Smooth muscle cell (in vitro differentiated cells): Measurements from ENCODE around the gene PRMT9. TPM values are rescaled to one million over a fixed set of nuclear protein-coding genes. Genes with fewer than 3 reads are reported as not detected.

ENCODE experiments used
- DNase-seq: peaks from one replicate; lab custom pipeline; 2025; ENCODE audit not compliant: unreplicated experiment; lab: John Stamatoyannopoulos, UW
- H2AFZ ChIP-seq: fragments of 200-600 bp; sonication (generic); 2 replicates; pipeline ENCODE4 v1.6.0; 2016; ENCODE audit warnings: antibody characterized with exemption, low read depth, mild to moderate bottlenecking
- H3F3A ChIP-seq: fragments of 200-600 bp; sonication (generic); 2 replicates; pipeline ENCODE4 v1.6.0; 2017; ENCODE audit warnings: antibody characterized with exemption, low read depth
- H3K27ac ChIP-seq: fragments of 200-600 bp; sonication (generic); 2 replicates; pipeline ENCODE4 v1.5.1; 2016; ENCODE audit warnings: low read depth, mild to moderate bottlenecking
- H3K27me3 ChIP-seq: fragments of 200-600 bp; sonication (generic); 2 replicates; pipeline ENCODE4 v1.6.1; 2016; ENCODE audit warnings: low read depth, mild to moderate bottlenecking
- H3K36me3 ChIP-seq: fragments of 200-600 bp; sonication (generic); 2 replicates; pipeline ENCODE4 v1.5.1; 2016; ENCODE audit warnings: low read depth
- H3K4me1 ChIP-seq: fragments of 200-600 bp; sonication (generic); 2 replicates; pipeline ENCODE4 v1.5.1; 2016; ENCODE audit warnings: low read depth
- H3K4me2 ChIP-seq: fragments of 200-600 bp; sonication (generic); 2 replicates; pipeline ENCODE4 v1.6.0; 2016; ENCODE audit warnings: mild to moderate bottlenecking
- H3K4me3 ChIP-seq: fragments of 200-600 bp; sonication (generic); 2 replicates; pipeline ENCODE4 v1.5.1; 2016; ENCODE audit warnings: mild to moderate bottlenecking
- H3K79me2 ChIP-seq: fragments of 200-600 bp; sonication (generic); 2 replicates; pipeline ENCODE4 v1.6.0; 2016; ENCODE audit warnings: low read depth, mild to moderate bottlenecking
- H3K9ac ChIP-seq: fragments of 200-600 bp; sonication (generic); 2 replicates; pipeline ENCODE4 v1.6.0; 2016; ENCODE audit warnings: low read depth
- H3K9me3 ChIP-seq: fragments of 200-600 bp; sonication (generic); replicated peaks from 2 replicates; pipeline ENCODE4 v1.5.1; 2016; ENCODE audit warnings: low read depth
- H4K20me1 ChIP-seq: fragments of 200-600 bp; sonication (generic); 2 replicates; pipeline ENCODE4 v1.6.0; 2016; ENCODE audit warnings: low read depth
- CTCF ChIP-seq: fragments of 200-600 bp; sonication (generic); IDR thresholded peaks from 2 replicates; pipeline ENCODE4 v1.5.1; 2017; ENCODE audit warnings: borderline replicate concordance, mild to moderate bottlenecking, antibody characterized with exemption; ENCODE audit not compliant: insufficient read depth, poor library complexity, severe bottlenecking
- WGBS: methylation state at CpG from one replicate; pipeline ENCODE4 v1.1.7; 2016; ENCODE audit warnings: low lambda C conversion rate; 5-methylcytosine and 5-hydroxymethylcytosine counted together
- polyA plus RNA-seq: library from polyadenylated mRNA; unstranded; fragments of >200 nt; fragmentation: Nextera tagmentation; extraction: Ambion mirVana; gene quantifications from 2 replicates; pipeline ENCODE4 v1.2.1, GENCODE V29; 2016
- total RNA-seq: library from RNA; depleted of rRNA; stranded (reverse); fragments of >200 nt; gene quantifications from 2 replicates; pipeline ENCODE4 v1.2.3, GENCODE V29; 2014

Gene PRMT9
- total and polyA plus RNA-seq, 2 experiments from 2014 or later, result 5.5 to 6.4 TPM

DNA sequence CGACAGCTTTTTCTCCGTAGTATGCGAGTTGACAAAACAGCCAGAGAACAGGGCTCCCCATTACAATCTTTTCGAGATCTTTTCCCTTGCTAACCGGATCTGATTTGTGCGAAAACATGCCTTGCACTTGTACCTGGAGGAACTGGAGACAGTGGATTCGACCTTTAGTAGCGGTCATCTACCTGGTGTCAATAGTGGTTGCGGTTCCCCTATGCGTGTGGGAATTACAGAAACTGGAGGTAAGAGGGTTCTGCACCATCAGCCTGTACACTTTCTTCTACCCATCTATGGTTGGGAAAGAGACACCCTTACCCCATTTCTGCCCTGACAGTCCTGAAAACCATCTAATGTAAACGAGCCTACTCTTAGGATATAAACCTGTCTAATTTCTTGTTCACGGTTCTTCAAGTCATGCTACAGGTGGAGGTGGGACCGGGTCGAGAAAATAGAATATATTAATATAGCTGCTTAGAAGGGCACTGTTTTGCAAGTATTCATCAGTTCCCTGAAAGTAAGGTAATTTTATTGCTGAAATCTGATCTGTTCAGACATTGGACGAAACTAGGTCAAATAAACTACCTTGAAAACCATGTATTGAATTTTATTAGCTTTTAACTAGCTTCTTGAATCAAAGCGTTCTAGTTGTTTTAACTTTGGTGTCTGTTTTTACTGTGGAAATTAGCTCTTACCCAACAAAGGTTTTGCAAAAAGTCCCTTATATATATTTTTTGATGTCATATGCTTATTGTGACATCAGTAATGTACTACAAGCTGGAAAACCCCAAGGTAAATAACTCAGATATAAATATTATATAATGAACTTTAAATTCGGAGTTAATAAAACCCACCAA, 65.9 kb downstream of the PRMT9 start:
- no peak for TF ChIP-seq CTCF
- peak overlapping the region; percentile 62 for H3K27ac ChIP-seq
- no peaks in the 10 kb centered on the region for H3K27me3 ChIP-seq
- H3K36me3 ChIP-seq, result no peaks in the 10 kb centered on the region
- peak overlapping the region; percentile 86 for H2AFZ ChIP-seq
- 15% methylated on average over 17 of the region's 17 CpGs for WGBS
- no peaks in the 10 kb centered on the region for H3K9me3 ChIP-seq
- H3K4me3 ChIP-seq, result peak overlapping the region; percentile 90
- peaks cover 30% of the 10 kb centered on the region for H3K79me2 ChIP-seq
- H3K4me2 ChIP-seq, result peak overlapping the region; percentile 96
- peaks cover 14% of the 10 kb centered on the region for H3K4me1 ChIP-seq
- DNase-seq, result no peak
- H3K9ac ChIP-seq, result peak overlapping the region; percentile 66
- no peaks in the 10 kb centered on the region for H3F3A ChIP-seq
- H4K20me1 ChIP-seq, result peaks cover 14% of the 10 kb centered on the region

DNA sequence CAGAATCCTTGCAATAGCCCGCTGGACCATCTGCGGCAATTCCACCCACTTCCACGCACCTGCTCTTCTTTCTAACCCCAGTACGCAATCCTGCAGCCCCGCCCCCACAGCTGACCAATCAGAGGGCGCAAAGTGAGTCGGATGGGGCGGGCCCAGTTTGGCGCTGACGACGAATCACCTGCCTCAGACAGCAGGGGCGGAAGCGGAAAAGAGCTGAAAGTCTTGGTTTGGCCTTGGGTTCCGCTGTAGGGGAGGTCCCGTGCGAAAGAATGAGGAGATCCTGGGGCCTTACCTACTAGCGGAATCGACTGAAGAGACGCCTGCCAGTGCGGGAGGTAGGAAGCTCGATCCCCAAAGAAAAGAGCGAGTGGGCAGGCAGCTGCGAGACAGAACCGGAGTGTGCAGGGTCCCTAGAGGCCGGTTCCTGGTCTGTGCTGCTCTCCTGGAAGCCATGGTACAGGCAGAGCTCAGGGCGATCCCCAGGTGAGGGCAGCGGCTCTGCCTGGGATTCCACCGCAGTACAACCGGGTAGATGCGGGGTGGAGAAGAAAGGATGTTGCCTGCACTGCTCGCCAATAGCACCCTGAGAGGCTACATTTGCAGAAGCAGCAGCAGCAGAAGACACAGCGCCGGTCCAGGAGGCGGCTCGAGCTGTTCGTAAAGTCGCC, 66.7 kb downstream of the PRMT9 start, which contains the start of gene TMEM184C:
Gene TMEM184C (plus strand): TSS at position 225 of the 668 bp plus-strand sequence. CDS start 560 bp downstream, outside the sequence.
- Histone ChIP-seq H3F3A (no peaks in the 10 kb centered on the region), H3K9ac (peak within 1 kb of the TSS; percentile 66), H3K9me3 (no peaks in the 10 kb centered on the region), H3K36me3 (no peaks in the 10 kb centered on the region), H3K27me3 (no peaks in the 10 kb centered on the region), H3K79me2 (peaks cover 29% of the 10 kb centered on the region), H4K20me1 (peaks cover 14% of the 10 kb centered on the region), H3K4me1 (peaks cover 14% of the 10 kb centered on the region), H3K27ac (peak within 1 kb of the TSS; percentile 62), H3K4me3 (peak within 1 kb of the TSS; percentile 90), H2AFZ (peak within 1 kb of the TSS; percentile 86), H3K4me2 (peak within 1 kb of the TSS; percentile 96)
- peak; percentile 72 for DNase-seq
- WGBS, result under 1% methylated on average over 37 of the region's 37 CpGs
- TF ChIP-seq CTCF, result no peak

GRCh38 chr4:147616849-147617172, 67.2 kb downstream of the PRMT9 start:
- no peak for DNase-seq
- H3K9me3 ChIP-seq, result no peaks in the 10 kb centered on the region
- H3K4me1 ChIP-seq, result peaks cover 14% of the 10 kb centered on the region
- H3K27me3 ChIP-seq, result no peaks in the 10 kb centered on the region
- H3K79me2 ChIP-seq, result peaks cover 24% of the 10 kb centered on the region
- H3K9ac ChIP-seq, result no peak overlapping the region
- 28% methylated on average over 6 of the region's 6 CpGs for WGBS
- peak overlapping the region; percentile 90 for H3K4me3 ChIP-seq
- no peaks in the 10 kb centered on the region for H3K36me3 ChIP-seq
- TF ChIP-seq CTCF, result no peak
- H3F3A ChIP-seq, result no peaks in the 10 kb centered on the region
- peak overlapping the region; percentile 96 for H3K4me2 ChIP-seq
- no peak overlapping the region for H3K27ac ChIP-seq
- H4K20me1 ChIP-seq, result peaks cover 10% of the 10 kb centered on the region
- peak overlapping the region; percentile 86 for H2AFZ ChIP-seq
